ENCODE data around the gene GSAP.

GRCh38 chr7:77327067-77327931 is 88.8 kb downstream of the GSAP start:
- no peak for TF ChIP-seq POLR2A (IDR thresholded peaks at IDR 0.05; ENCODE audit: low read length)
- no peak for TF ChIP-seq GATA1 (IDR thresholded peaks at IDR 0.05; ENCODE audit: low read depth, low read length)
